HepG2 (cell line): ENCODE results near the gene PRSS33. TPM values are rescaled to one million over a fixed set of nuclear protein-coding genes. Genes with fewer than 3 reads are reported as not detected.

Experiments
- ATAC-seq: fragments of 200-7000 bp; cut with Tn5 transposase; 3 replicates; pipeline ENCODE4 v1.9.1; 2020; ENCODE audit warnings: mild to moderate bottlenecking, moderate library complexity
- BruUV-seq: library from RNA; stranded (reverse); fragments of 400-500 nt; replicated peaks from 2 replicates; lab custom pipeline; 2021; lab: Mats Ljungman, UMichigan
- CTCF ChIA-PET: fragments of 300-600 bp; formaldehyde crosslinking; extraction: SDS; loops from one replicate; lab custom pipeline; 2021; ENCODE audit warnings: low total read pairs, inconsistent platforms, low intra/inter-chr PET ratio; lab: Yijun Ruan, JAX
- POLR2A ChIA-PET: fragments of 350-600 bp; sonication (Branson Sonifier 250); formaldehyde crosslinking; loops from one replicate; lab custom pipeline; 2020; ENCODE audit warnings: antibody characterized with exemption, inconsistent platforms; lab: Yijun Ruan, JAX
- DNase-seq: peaks from one replicate; pipeline ENCODE4 v3.0.0-alpha.2; 2015; ENCODE audit warnings: low spot score
- FAIRE-seq: peaks from 3 replicates; lab custom pipeline; 2011; peaks lifted over from hg19 to GRCh38; lab: Jason Lieb, UNC
- H2AFZ ChIP-seq: one replicate; pipeline ENCODE4 v1.6.1; 2011; ENCODE audit warnings: low read length, inconsistent platforms
- H3K27ac ChIP-seq: fragments of 300-600 bp; 3 replicates; pipeline ENCODE4 v1.8.0; 2011; ENCODE audit warnings: mixed run types, mild to moderate bottlenecking, mixed read lengths, low read length, inconsistent platforms; ENCODE audit not compliant: insufficient read depth; ENCODE audit errors: extremely low read length
- H3K27me3 ChIP-seq, 2 experiments: fragments of 200-600 bp in 1 of 2; 2 replicates in 1 of 2; 3 replicates in 1 of 2; pipeline versions ENCODE4 v1.6.0 to v1.8.0; 2011; ENCODE audit warnings: low read length in 2 of 2, mild to moderate bottlenecking in 2 of 2, moderate library complexity in 2 of 2, inconsistent platforms in 1 of 2; ENCODE audit not compliant: insufficient read depth in 2 of 2, control insufficient read depth in 1 of 2
- H3K36me3 ChIP-seq, 2 experiments: fragments of 200-600 bp in 1 of 2; replicated peaks in 1 of 2; 2 replicates in 1 of 2; 3 replicates in 1 of 2; pipeline versions ENCODE4 v1.5.1 to v1.8.0; 2011; ENCODE audit warnings: low read length in 2 of 2, inconsistent platforms in 1 of 2; ENCODE audit not compliant: insufficient read depth in 2 of 2, control insufficient read depth in 1 of 2
- H3K4me1 ChIP-seq: 2 replicates; pipeline ENCODE4 v1.5.1; 2012; ENCODE audit warnings: low read length, inconsistent platforms; ENCODE audit not compliant: insufficient read depth
- H3K4me2 ChIP-seq: 2 replicates; pipeline ENCODE4 v1.6.0; 2011; ENCODE audit warnings: low read depth, low read length, inconsistent platforms
- H3K4me3 ChIP-seq, 3 experiments: fragments of 200-600 bp in 1 of 3; sonication (generic), shearing (Covaris generic) in 1 of 3; replicated peaks in 1 of 3; 2 replicates each; pipeline ENCODE4 v1.5.1; 2011 to 2016; ENCODE audit warnings: low read length in 3 of 3, inconsistent platforms in 2 of 3, low read depth in 2 of 3, mild to moderate bottlenecking in 2 of 3, control low read depth in 1 of 3, mixed read lengths in 1 of 3; ENCODE audit not compliant: insufficient read depth in 1 of 3
- H3K79me2 ChIP-seq: one replicate; pipeline ENCODE4 v1.6.1; 2011; ENCODE audit warnings: low read length, inconsistent platforms; ENCODE audit not compliant: insufficient read depth
- H3K9ac ChIP-seq: 2 replicates; pipeline ENCODE4 v1.6.0; 2011; ENCODE audit warnings: mild to moderate bottlenecking, low read depth, low read length, inconsistent platforms; ENCODE audit not compliant: insufficient read depth
- H3K9me3 ChIP-seq: 2 replicates; pipeline ENCODE4 v1.5.1; 2012; ENCODE audit warnings: mild to moderate bottlenecking, low read length
- H4K20me1 ChIP-seq: 2 replicates; pipeline ENCODE4 v1.6.0; 2011; ENCODE audit warnings: inconsistent platforms, mild to moderate bottlenecking, low read length, moderate library complexity; ENCODE audit not compliant: insufficient read depth
- RBM39 ChIP-seq: fragments of 200-400 bp; formaldehyde crosslinking; IDR thresholded peaks from one replicate; pipeline ENCODE4 v1.6.1; 2018; ENCODE audit warnings: antibody characterized with exemption, mild to moderate bottlenecking, low read depth, low read length; ENCODE audit not compliant: poor library complexity, severe bottlenecking
- RERE ChIP-seq: IDR thresholded peaks from 2 replicates; pipeline ENCODE4 v1.6.1; 2016; ENCODE audit warnings: low read depth, missing genetic modification reagents, missing compliant biosample characterization
- SP2 ChIP-seq: sonication (generic); formaldehyde crosslinking; IDR thresholded peaks from 2 replicates; pipeline ENCODE4 v1.5.1; 2020; ENCODE audit warnings: mild to moderate bottlenecking, missing genetic modification reagents
- XRCC5 ChIP-seq: fragments of 200-400 bp; formaldehyde crosslinking; optimal IDR thresholded peaks from 2 replicates; pipeline ENCODE3; 2017; ENCODE audit warnings: mild to moderate bottlenecking, low read length
- ZNF160 ChIP-seq: sonication (generic); formaldehyde crosslinking; IDR thresholded peaks from 2 replicates; pipeline ENCODE4 v1.8.0; 2022; ENCODE audit warnings: mild to moderate bottlenecking, inconsistent platforms, missing genetic modification reagents
- ZNF274 ChIP-seq: sonication (generic); formaldehyde crosslinking; IDR thresholded peaks from 2 replicates; pipeline ENCODE4 v1.5.1; 2020; ENCODE audit warnings: mild to moderate bottlenecking, missing genetic modification reagents
- ZNF646 ChIP-seq: sonication (generic); formaldehyde crosslinking; IDR thresholded peaks from 2 replicates; pipeline ENCODE4 v1.9.0; 2021; ENCODE audit warnings: mild to moderate bottlenecking, missing genetic modification reagents
- WGBS: methylation state at CpG from one replicate; pipeline ENCODE4 v1.1.6; 2017; ENCODE audit warnings: low lambda C conversion rate; 5-methylcytosine and 5-hydroxymethylcytosine counted together
- in situ Hi-C: cut with HindIII; loops from 2 replicates; pipeline ENCODE4 v1.10.0; 2017; ENCODE audit warnings: low pct_unique_long_range_greater_than_20kb; ENCODE audit not compliant: extremely low pct_ligation_motif_present
- intact Hi-C: fragments of 100-400 bp; cut with micrococcal nuclease; formaldehyde crosslinking; loops from one replicate; pipeline ENCODE4 v1.10.0; 2022; ENCODE audit not compliant: unreplicated experiment
- polyA plus RNA-seq, 8 experiments: library from polyadenylated mRNA; depleted of rRNA in 3 of 8; stranded (reverse) in 7 of 8; unstranded in 1 of 8; fragments of >200 nt; fragmentation: Illumina TruSeq in 4 of 8; extraction: Trizol in 4 of 8; gene quantifications; 2 replicates each; pipeline versions ENCODE4 v1.2.1 to v1.2.3, GENCODE V29; 2011 to 2016; ENCODE audit warnings: low read depth in 4 of 8, missing spikeins in 1 of 8, mixed read lengths in 1 of 8; ENCODE audit not compliant: insufficient read depth in 1 of 8
- total RNA-seq, 5 experiments: library from RNA; depleted of rRNA; stranded (reverse); fragments of >200 nt; fragmentation: Illumina TruSeq; extraction: Trizol; gene quantifications; 2 replicates each; pipeline ENCODE4 v1.2.3, GENCODE V29; 2016; ENCODE audit warnings: low read depth in 1 of 5

Gene PRSS33
- total and polyA plus RNA-seq, 2 of the 13 experiments (the other 11 are each of a cell fraction or from before 2014, with no cell fraction given) = not detected

- H3K27ac ChIP-seq = no peak overlapping the region
- ATAC-seq = peak; percentile 13; the same call in 1 of the 3 replicates
- in situ Hi-C loops (loop anchor here (5.0 kb wide), 2 partner anchors 35 to 75 kb away; partner anchors contain the start of gene FLYWCH1), intact Hi-C loops (no loop called here)
- CTCF ChIA-PET = interaction anchor here (3.0 kb wide), 1 partner anchor 32 kb away, joined by 19 read pairs; no protein-coding TSS in a partner anchor
- H3K27me3 ChIP-seq = peaks cover 2 to 14% of the 10 kb centered on the region in 2 experiments; a peak in 3 of 5 replicates
- no peaks in the 10 kb centered on the region for H4K20me1 ChIP-seq
- H2AFZ ChIP-seq = no peak overlapping the region
- H3K4me3 ChIP-seq = peak overlapping the region in 2 of 3 experiments; percentile 34 to 70; a peak in 3 of 6 replicates
- BruUV-seq = no TSS peak
- TF ChIP-seq ZNF274 (no peak), XRCC5 (peak; percentile 32), RERE (no peak), SP2 (peak; percentile 27; the same call in 1 of the 2 replicates), ZNF160 (CRISPR knock-in tag) (no peak), RBM39 (no peak), ZNF646 (peak; percentile 89)
- 28% methylated on average over 11 of the region's 13 CpGs for WGBS
- peak overlapping the region; percentile 84 for H3K4me2 ChIP-seq
- no peaks in the 10 kb centered on the region for H3K79me2 ChIP-seq
- H3K4me1 ChIP-seq = peaks cover 40% of the 10 kb centered on the region
- no peaks in the 10 kb centered on the region for H3K36me3 ChIP-seq
- POLR2A ChIA-PET = interaction anchor here (1.1 kb wide), 1 partner anchor 69 kb away, joined by 3 read pairs; no protein-coding TSS in a partner anchor
- no peak overlapping the region; the same call in 1 of the 2 replicates for H3K9ac ChIP-seq
- peak; percentile 18 for FAIRE-seq
- H3K9me3 ChIP-seq = no peaks in the 10 kb centered on the region
- no peak for DNase-seq
Observed at GRCh38 chr16:2836646-2837508, 49.5 kb upstream of the PRSS33 start.
